AG04450 (cell line): ENCODE measurements around the gene TJP3. TPM values are rescaled to one million over a fixed set of nuclear protein-coding genes. Genes with fewer than 3 reads are reported as not detected.

Experiments used
- CTCF ChIA-PET: fragments of 300-600, 350-600 bp; formaldehyde crosslinking; extraction: SDS; loops from one replicate; lab custom pipeline; 2022; ENCODE audit warnings: antibody characterized with exemption, inconsistent platforms; lab: Charles Lee
- POLR2A ChIA-PET: fragments of 350-600 bp; formaldehyde crosslinking; extraction: SDS; loops from one replicate; lab custom pipeline; 2021; ENCODE audit warnings: antibody characterized with exemption, inconsistent platforms; lab: Yijun Ruan, JAX
- DNase-seq: peaks from one replicate; pipeline ENCODE4 v3.0.0-alpha.2; 2011; ENCODE audit warnings: low read depth, low spot score
- H3K27ac ChIP-seq: one replicate; pipeline ENCODE4 v1.5.1; 2012; ENCODE audit warnings: low read depth, low read length, control low read depth
- H3K27me3 ChIP-seq: one replicate; pipeline ENCODE4 v1.6.0; 2012; ENCODE audit warnings: low read length; ENCODE audit not compliant: control insufficient read depth, insufficient read depth
- H3K4me3 ChIP-seq: 2 replicates; pipeline ENCODE4 v1.5.1; 2011; ENCODE audit warnings: mild to moderate bottlenecking, low read depth, low read length, control low read depth
- H3K9me3 ChIP-seq: 2 replicates; pipeline ENCODE4 v1.5.1; 2012; ENCODE audit warnings: low read length; ENCODE audit not compliant: control insufficient read depth, insufficient read depth
- polyA plus RNA-seq: library from polyadenylated mRNA; depleted of rRNA; stranded (reverse); fragments of >200 nt; gene quantifications from 2 replicates; pipeline ENCODE4 v1.2.3, GENCODE V29; 2011
- TF ChIP-seq, protein P1 (sequence below): IDR thresholded peaks from 2 replicates; pipeline ENCODE4 v1.5.1; 2011; ENCODE audit warnings: low read depth, low read length, control low read depth, inconsistent platforms

TJP3 gene
- polyA plus RNA-seq, 1 experiment, result not detected

DNA sequence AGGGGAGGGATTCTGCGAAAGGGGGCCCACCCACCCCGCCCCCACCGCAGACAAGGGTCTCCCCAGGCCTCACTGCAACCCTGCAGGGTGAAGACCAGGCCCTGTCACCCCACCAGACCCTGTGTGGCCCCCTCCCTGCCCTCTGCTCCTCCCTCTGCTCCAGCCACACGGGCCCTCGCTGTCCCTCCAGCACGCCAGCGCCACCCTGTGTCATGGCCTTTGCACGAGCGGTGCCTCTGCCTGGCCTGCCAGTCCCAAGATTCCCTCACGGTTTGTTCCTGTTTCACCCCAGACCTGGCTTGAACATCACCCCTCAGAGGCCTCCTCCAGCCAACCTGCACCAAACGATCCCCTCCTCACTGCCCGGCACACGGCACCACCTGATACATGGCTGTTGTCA lies 35.2 kb upstream of the TJP3 start:
- no peaks in the 10 kb centered on the region for H3K27me3 ChIP-seq
- H3K9me3 ChIP-seq, result peaks cover 13% of the 10 kb centered on the region; the same call in 1 of the 2 replicates
- H3K27ac ChIP-seq, result no peak overlapping the region
- CTCF ChIA-PET, result no interaction called here
- H3K4me3 ChIP-seq, result no peak overlapping the region
- POLR2A ChIA-PET, result no interaction called here
- no peak for DNase-seq
- TF ChIP-seq, protein P1, sequence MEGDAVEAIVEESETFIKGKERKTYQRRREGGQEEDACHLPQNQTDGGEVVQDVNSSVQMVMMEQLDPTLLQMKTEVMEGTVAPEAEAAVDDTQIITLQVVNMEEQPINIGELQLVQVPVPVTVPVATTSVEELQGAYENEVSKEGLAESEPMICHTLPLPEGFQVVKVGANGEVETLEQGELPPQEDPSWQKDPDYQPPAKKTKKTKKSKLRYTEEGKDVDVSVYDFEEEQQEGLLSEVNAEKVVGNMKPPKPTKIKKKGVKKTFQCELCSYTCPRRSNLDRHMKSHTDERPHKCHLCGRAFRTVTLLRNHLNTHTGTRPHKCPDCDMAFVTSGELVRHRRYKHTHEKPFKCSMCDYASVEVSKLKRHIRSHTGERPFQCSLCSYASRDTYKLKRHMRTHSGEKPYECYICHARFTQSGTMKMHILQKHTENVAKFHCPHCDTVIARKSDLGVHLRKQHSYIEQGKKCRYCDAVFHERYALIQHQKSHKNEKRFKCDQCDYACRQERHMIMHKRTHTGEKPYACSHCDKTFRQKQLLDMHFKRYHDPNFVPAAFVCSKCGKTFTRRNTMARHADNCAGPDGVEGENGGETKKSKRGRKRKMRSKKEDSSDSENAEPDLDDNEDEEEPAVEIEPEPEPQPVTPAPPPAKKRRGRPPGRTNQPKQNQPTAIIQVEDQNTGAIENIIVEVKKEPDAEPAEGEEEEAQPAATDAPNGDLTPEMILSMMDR, result no peak

- CTCF ChIA-PET, result no interaction called here
- POLR2A ChIA-PET, result no interaction called here
These were observed 34.4 kb upstream of the TJP3 start for GRCh38 chr19:3673506-3674439.

GRCh38 chr19:3674784-3675543 lies 33.2 kb upstream of the TJP3 start:
- ChIA-PET CTCF (no interaction called here), POLR2A (no interaction called here)
- TF ChIP-seq, protein P1, result no peak
- no peak overlapping the region for H3K27ac ChIP-seq
- H3K4me3 ChIP-seq, result no peak overlapping the region
- no peaks in the 10 kb centered on the region for H3K27me3 ChIP-seq
- peaks cover 13% of the 10 kb centered on the region; the same call in 1 of the 2 replicates for H3K9me3 ChIP-seq
- no peak for DNase-seq

More at GRCh38 chr19:3673506-3674439, 34.4 kb upstream of the TJP3 start:
- Histone ChIP-seq H3K9me3 (peaks cover 13% of the 10 kb centered on the region; the same call in 1 of the 2 replicates), H3K27me3 (no peaks in the 10 kb centered on the region), H3K27ac (no peak overlapping the region), H3K4me3 (no peak overlapping the region)
- no peak for DNase-seq
- TF ChIP-seq, protein P1, result no peak

GRCh38 chr19:3678188-3678587 lies 30.0 kb upstream of the TJP3 start:
- TF ChIP-seq, protein P1, result no peak
- ChIA-PET POLR2A (no interaction called here), CTCF (no interaction called here)
- Histone ChIP-seq H3K4me3 (no peak overlapping the region), H3K9me3 (peaks cover 16% of the 10 kb centered on the region; the same call in 1 of the 2 replicates), H3K27ac (no peak overlapping the region), H3K27me3 (no peaks in the 10 kb centered on the region)
- DNase-seq, result no peak
